HG03575 (cell line): ENCODE results near the gene KIF9.
"Not testable (repeated sequence)": the region's sequence is repeated elsewhere in the genome, so short reads cannot be mapped to it uniquely, and the experiment has no call there.

Source experiments
- ATAC-seq: cut with Tn5 transposase; IDR thresholded peaks from one replicate; pipeline ENCODE4 v1.9.1; 2021; ENCODE audit not compliant: unreplicated experiment, insufficient number of reproducible peaks, low FRiP score; ENCODE audit errors: extremely low read depth

KIF9 gene

GRCh38 chr3:47210863-47211405 lies 71.7 kb downstream of the KIF9 start:
- no peak for ATAC-seq

DNA sequence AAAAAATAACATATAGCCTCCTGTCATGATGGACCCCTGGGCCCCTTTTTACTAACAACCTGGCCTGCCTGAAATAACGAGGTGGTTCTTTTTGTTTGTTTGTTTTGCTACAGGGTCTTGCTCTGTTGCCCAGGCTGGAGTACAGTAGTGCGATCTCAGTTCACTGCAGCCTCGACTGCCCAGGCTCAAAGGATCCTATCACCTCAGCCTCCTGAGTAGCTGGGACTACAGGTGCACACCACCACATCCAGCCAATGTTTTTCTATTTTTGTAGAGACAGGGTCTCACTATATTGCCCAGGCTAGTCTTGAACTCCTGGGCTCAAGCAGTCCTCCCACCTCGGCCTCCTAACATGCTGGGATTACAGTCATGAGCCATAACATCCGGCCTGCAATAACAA lies 76.6 kb downstream of the KIF9 start:
- ATAC-seq = not testable (repeated sequence)

GRCh38 chr3:47204875-47205274 lies 77.7 kb downstream of the KIF9 start:
- ATAC-seq = no peak

GRCh38 chr3:47202542-47202941 lies 80.1 kb downstream of the KIF9 start:
- ATAC-seq = no peak

DNA sequence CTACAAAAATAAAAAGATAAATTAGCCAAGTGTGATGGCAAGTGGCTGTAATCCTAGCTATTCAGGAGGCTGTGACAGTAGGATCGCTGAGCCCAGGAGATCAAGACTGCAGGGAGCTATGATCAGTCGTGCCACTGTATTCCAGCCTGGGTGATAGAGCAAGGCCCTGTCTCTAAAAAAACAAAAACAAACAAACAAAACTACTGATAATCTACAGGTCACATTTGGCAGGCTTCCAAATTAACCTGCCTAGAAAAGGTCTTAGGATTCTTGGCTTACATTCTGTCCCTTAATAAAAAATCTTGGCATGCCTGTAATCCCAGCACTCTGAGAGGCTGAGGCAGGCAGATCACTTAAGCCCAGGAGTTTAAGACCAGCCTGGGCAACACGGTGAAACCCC lies 85.3 kb downstream of the KIF9 start:
- ATAC-seq = no peak

DNA sequence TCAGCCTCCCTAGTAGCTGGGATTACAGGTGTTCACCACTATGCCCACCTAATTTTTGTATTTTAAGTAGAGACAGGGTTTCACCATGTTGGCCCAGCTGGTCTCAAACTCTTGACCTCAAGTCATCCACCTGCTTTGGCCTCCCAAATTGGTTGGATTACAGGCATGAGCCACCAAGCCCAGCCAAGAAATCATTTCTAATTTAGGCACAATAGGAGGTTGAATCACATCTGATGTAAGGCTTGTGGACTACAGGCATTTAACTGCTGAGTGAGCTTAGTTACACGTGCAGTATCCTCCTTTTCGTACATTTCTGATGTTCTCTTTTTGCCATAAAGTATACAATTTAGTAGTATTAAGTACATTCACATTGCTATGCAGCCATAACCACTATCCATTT lies 87.6 kb downstream of the KIF9 start:
- no peak for ATAC-seq

GRCh38 chr3:47193871-47194859 lies 88.4 kb downstream of the KIF9 start:
- ATAC-seq = no peak

GRCh38 chr3:47186285-47186684 lies 96.3 kb downstream of the KIF9 start:
- no peak for ATAC-seq

- ATAC-seq = not testable (repeated sequence)
Observed at GRCh38 chr3:47181685-47182084, 100.9 kb downstream of the KIF9 start.

DNA sequence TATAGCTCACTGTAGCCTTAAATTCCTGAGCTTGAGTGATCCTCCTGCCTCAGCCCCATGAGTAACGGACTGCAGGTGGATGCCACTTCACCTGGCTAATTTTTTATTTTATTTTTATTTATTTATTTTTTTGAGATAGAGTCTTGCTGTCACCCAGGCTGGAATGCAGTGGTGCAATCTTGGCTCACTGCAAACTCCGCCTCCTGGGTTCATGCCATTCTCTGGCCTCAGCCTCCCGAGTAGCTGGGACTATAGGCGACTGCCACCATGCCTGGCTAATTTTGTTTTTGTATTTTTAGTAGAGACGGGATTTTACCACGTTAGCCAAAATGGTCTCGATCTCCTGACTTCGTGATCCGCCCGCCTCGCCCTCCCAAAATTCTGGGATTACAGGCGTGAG lies 102.6 kb downstream of the KIF9 start:
- ATAC-seq = not testable (repeated sequence)
